SK-N-SH treated with all-trans-retinoic acid at 6 μM for 48 hours (cell line): ENCODE results near the gene KCNIP4.

Source experiments
- ATAC-seq: fragments of 200-7000 bp; cut with Tn5 transposase; 3 replicates; pipeline ENCODE4 v1.9.1; 2020; ENCODE audit warnings: mild to moderate bottlenecking, moderate library complexity
- ARNTL ChIP-seq: fragments of 450-650 bp; formaldehyde crosslinking; IDR thresholded peaks from 2 replicates; pipeline ENCODE4 v1.5.0; 2020; ENCODE audit warnings: low read depth, mild to moderate bottlenecking, moderate library complexity, borderline replicate concordance
- CSDC2 ChIP-seq: fragments of 250-450 bp; sonication (Bioruptor Pico); IDR thresholded peaks from 2 replicates; pipeline ENCODE4 v1.5.0; 2020; ENCODE audit warnings: mild to moderate bottlenecking, moderate library complexity
- ESRRG ChIP-seq: fragments of 250-450 bp; sonication (Bioruptor Pico); IDR thresholded peaks from 2 replicates; pipeline ENCODE4 v1.6.1; 2021; ENCODE audit warnings: mild to moderate bottlenecking
- GLIS3 ChIP-seq: fragments of 250-450 bp; sonication (Bioruptor Pico); IDR thresholded peaks from 2 replicates; pipeline ENCODE4 v1.5.0; 2020; ENCODE audit warnings: mild to moderate bottlenecking, moderate library complexity
- OSR1 ChIP-seq: fragments of 250-450 bp; sonication (Bioruptor Pico); IDR thresholded peaks from 2 replicates; pipeline ENCODE4 v1.8.0; 2022; ENCODE audit warnings: moderate library complexity, mild to moderate bottlenecking, inconsistent platforms
- PATZ1 ChIP-seq: fragments of 250-450 bp; sonication (Bioruptor Pico); IDR thresholded peaks from 2 replicates; pipeline ENCODE4 v1.8.0; 2020; ENCODE audit warnings: mild to moderate bottlenecking, moderate library complexity, borderline replicate concordance
- SNAI2 ChIP-seq: fragments of 250-450 bp; sonication (Bioruptor Pico); IDR thresholded peaks from 2 replicates; pipeline ENCODE4 v1.5.0; 2020; ENCODE audit warnings: mild to moderate bottlenecking, moderate library complexity
- TSHZ2 ChIP-seq: fragments of 250-450 bp; sonication (Bioruptor Pico); IDR thresholded peaks from 2 replicates; pipeline ENCODE4 v1.5.0; 2020; ENCODE audit warnings: mild to moderate bottlenecking, moderate library complexity
- ZC3H10 ChIP-seq: fragments of 250-450 bp; sonication (Bioruptor Pico); IDR thresholded peaks from 2 replicates; pipeline ENCODE4 v1.5.1; 2021; ENCODE audit warnings: mild to moderate bottlenecking, moderate library complexity
- ZFP3 ChIP-seq: fragments of 250-450 bp; sonication (Bioruptor Pico); IDR thresholded peaks from 2 replicates; pipeline ENCODE4 v1.5.0; 2020; ENCODE audit warnings: mild to moderate bottlenecking, moderate library complexity
- ZNF565 ChIP-seq: fragments of 450-650 bp; formaldehyde crosslinking; conservative IDR thresholded peaks from 2 replicates; pipeline ENCODE4 v1.5.0; 2020; ENCODE audit warnings: low read depth, mild to moderate bottlenecking, moderate library complexity
- ZNF70 ChIP-seq: fragments of 450-650 bp; formaldehyde crosslinking; IDR thresholded peaks from 2 replicates; pipeline ENCODE4 v1.5.0; 2020; ENCODE audit warnings: mild to moderate bottlenecking, moderate library complexity
- ZNF8 ChIP-seq: fragments of 450-650 bp; formaldehyde crosslinking; IDR thresholded peaks from 2 replicates; pipeline ENCODE4 v1.5.0; 2020; ENCODE audit warnings: mild to moderate bottlenecking, moderate library complexity

KCNIP4 gene

GRCh38 chr4:21887481-21887880 is 61.1 kb downstream of the KCNIP4 start (continued):
- TF ChIP-seq TSHZ2 (CRISPR knock-in tag) (no peak), ZNF70 (CRISPR knock-in tag) (no peak)

- no peak for ATAC-seq
- TF ChIP-seq ZFP3 (CRISPR knock-in tag) (no peak), ZNF565 (CRISPR knock-in tag) (no peak), ZC3H10 (CRISPR knock-in tag) (no peak), TSHZ2 (CRISPR knock-in tag) (no peak), OSR1 (CRISPR knock-in tag) (no peak), ESRRG (CRISPR knock-in tag) (no peak), ZNF8 (CRISPR knock-in tag) (no peak), GLIS3 (CRISPR knock-in tag) (no peak), CSDC2 (CRISPR knock-in tag) (no peak), SNAI2 (CRISPR knock-in tag) (no peak), PATZ1 (no peak), ZNF70 (CRISPR knock-in tag) (no peak)
These were observed 62.8 kb downstream of the KCNIP4 start for GRCh38 chr4:21885770-21886169.

- ATAC-seq: no peak
- TF ChIP-seq SNAI2 (CRISPR knock-in tag): no peak
These were observed 63.3 kb downstream of the KCNIP4 start for GRCh38 chr4:21885241-21885640.

GRCh38 chr4:21884615-21885014 is 64.0 kb downstream of the KCNIP4 start:
- no peak for ATAC-seq

More at GRCh38 chr4:21884615-21885014, 64.0 kb downstream of the KCNIP4 start:
- no peak for TF ChIP-seq SNAI2 (CRISPR knock-in tag)
- no peak for TF ChIP-seq ZFP3 (CRISPR knock-in tag)
- no peak for TF ChIP-seq ARNTL
- no peak for TF ChIP-seq PATZ1
- TF ChIP-seq ZNF565 (CRISPR knock-in tag): no peak
- TF ChIP-seq ZNF8 (CRISPR knock-in tag): no peak
